MM.1S (cell line): ENCODE measurements around the gene OXSR1.

Source experiments
- CTCF ChIP-seq: fragments of 300-600 bp; sonication (generic); IDR thresholded peaks from 2 replicates; pipeline ENCODE4 v1.5.1; 2016; ENCODE audit warnings: antibody characterized with exemption, low read length, mixed read lengths
- EZH2 ChIP-seq: fragments of 300-600 bp; sonication (generic); optimal IDR thresholded peaks from 2 replicates; pipeline ENCODE3; 2017; ENCODE audit warnings: low read depth, mild to moderate bottlenecking, antibody characterized with exemption, low read length, mixed read lengths
- EZH2phosphoT487 ChIP-seq: fragments of 300-600 bp; sonication (generic); IDR thresholded peaks from 2 replicates; pipeline ENCODE4 v1.6.1; 2018; ENCODE audit warnings: antibody characterized with exemption, low read length

GRCh38 chr3:38163841-38164642 is 1.3 kb upstream of the OXSR1 start:
- TF ChIP-seq EZH2 (no peak), EZH2phosphoT487 (no peak), CTCF (no peak)
